ENCODE results near the gene AACS. TPM values are rescaled to one million over a fixed set of nuclear protein-coding genes. Genes with fewer than 3 reads are reported as not detected.

Gene AACS
- total RNA-seq, 5 donors from 2014 or later (not counting 1 experiment from before 2014, with no cell fraction given), result 11.5 to 16.4 (median 14.3) TPM

GRCh38 chr12:125097427-125097826 lies 32.2 kb downstream of the AACS start:
- peaks cover 0 to 2% of the 10 kb centered on the region in 2 experiments for H3K27me3 ChIP-seq (replicated peaks in 1 of 2; ENCODE audit: control insufficient read depth in 2 of 2, extremely low read depth in 1 of 2, insufficient read depth in 2 of 2, low read length in 1 of 2)
- H3K9me3 ChIP-seq, result no peaks in the 10 kb centered on the region
- no peak for ATAC-seq (replicated peaks in 1 of 4)
- H3K4me1 ChIP-seq (ENCODE audit: control insufficient read depth in 1 of 2, extremely low read depth in 1 of 2, insufficient read depth in 2 of 2, low read length in 2 of 2), result no peaks in the 10 kb centered on the region
- Mint-ChIP-seq H3K27me3 (no peaks in the 10 kb centered on the region), H3K36me3 (peaks cover 35% of the 10 kb centered on the region), H3K4me1 (peaks cover 11 to 16% (median 16%) of the 10 kb centered on the region in 3 donors), H3K4me3 (no peak overlapping the region), H3K27ac (no peak overlapping the region), H3K9me3 (no peaks in the 10 kb centered on the region)
- ChIA-PET POLR2A (no interaction called here), CTCF (no interaction called here)
- H3K36me3 ChIP-seq (ENCODE audit: control insufficient read depth in 2 of 2, extremely low read depth in 1 of 2, insufficient read depth in 1 of 2, low read length in 1 of 2), result no peaks in the 10 kb centered on the region
- WGBS (ENCODE audit: insufficient coverage), result 82% methylated on average over 5 of the region's 12 CpGs
- DNase-seq, result no peak
- H3K4me3 ChIP-seq (ENCODE audit: control insufficient read depth in 1 of 2, extremely low read depth in 1 of 2, low read length in 1 of 2), result no peak overlapping the region
- no peak overlapping the region for H3K27ac ChIP-seq (ENCODE audit: low read length)

GRCh38 chr12:125098676-125099408 lies 33.6 kb downstream of the AACS start:
- no peaks in the 10 kb centered on the region for H3K4me1 ChIP-seq (ENCODE audit: control insufficient read depth in 1 of 2, extremely low read depth in 1 of 2, insufficient read depth in 2 of 2, low read length in 2 of 2)
- H3K36me3 ChIP-seq (ENCODE audit: control insufficient read depth in 2 of 2, extremely low read depth in 1 of 2, insufficient read depth in 1 of 2, low read length in 1 of 2), result peaks cover 3 to 5% of the 10 kb centered on the region in 2 donors
- ChIA-PET POLR2A (no interaction called here), CTCF (no interaction called here)
- ATAC-seq (replicated peaks in 1 of 4), result no peak
- H3K27me3 ChIP-seq (replicated peaks in 1 of 2; ENCODE audit: control insufficient read depth in 2 of 2, extremely low read depth in 1 of 2, insufficient read depth in 2 of 2, low read length in 1 of 2), result peaks cover 0 to 2% of the 10 kb centered on the region in 2 experiments
- H3K27ac ChIP-seq (ENCODE audit: low read length), result no peak overlapping the region
- no peaks in the 10 kb centered on the region for H3K9me3 ChIP-seq
- peaks cover 11 to 16% (median 16%) of the 10 kb centered on the region in 3 donors for H3K4me1 Mint-ChIP-seq
- H3K4me3 ChIP-seq (ENCODE audit: control insufficient read depth in 1 of 2, extremely low read depth in 1 of 2, low read length in 1 of 2), result no peak overlapping the region
- H3K27ac Mint-ChIP-seq, result peak overlapping the region in 1 of 2 donors; percentile 49
- WGBS (ENCODE audit: insufficient coverage), result 65% methylated on average over 4 of the region's 15 CpGs
- H3K9me3 Mint-ChIP-seq, result no peaks in the 10 kb centered on the region
- no peaks in the 10 kb centered on the region for H3K27me3 Mint-ChIP-seq
- H3K36me3 Mint-ChIP-seq, result peaks cover 43% of the 10 kb centered on the region
- no peak overlapping the region for H3K4me3 Mint-ChIP-seq
- no peak for DNase-seq

GRCh38 chr12:125099409-125099782 lies 34.2 kb downstream of the AACS start:
- peaks cover 11 to 16% (median 16%) of the 10 kb centered on the region in 3 donors for H3K4me1 Mint-ChIP-seq
- Histone ChIP-seq H3K36me3 (ENCODE audit: control insufficient read depth in 2 of 2, extremely low read depth in 1 of 2, insufficient read depth in 1 of 2, low read length in 1 of 2) (peaks cover 3 to 7% of the 10 kb centered on the region in 2 donors), H3K4me3 (ENCODE audit: control insufficient read depth in 1 of 2, extremely low read depth in 1 of 2, low read length in 1 of 2) (no peak overlapping the region), H3K9me3 (no peaks in the 10 kb centered on the region), H3K4me1 (ENCODE audit: control insufficient read depth in 1 of 2, extremely low read depth in 1 of 2, insufficient read depth in 2 of 2, low read length in 2 of 2) (no peaks in the 10 kb centered on the region), H3K27me3 (replicated peaks in 1 of 2; ENCODE audit: control insufficient read depth in 2 of 2, extremely low read depth in 1 of 2, insufficient read depth in 2 of 2, low read length in 1 of 2) (peaks cover 0 to 2% of the 10 kb centered on the region in 2 experiments), H3K27ac (ENCODE audit: low read length) (no peak overlapping the region)
- POLR2A ChIA-PET, result no interaction called here
- 97% methylated on average over 5 of the region's 7 CpGs for WGBS (ENCODE audit: insufficient coverage)
- DNase-seq, result no peak
- no peaks in the 10 kb centered on the region for H3K27me3 Mint-ChIP-seq
- H3K36me3 Mint-ChIP-seq, result peaks cover 46% of the 10 kb centered on the region
- no peak overlapping the region for H3K27ac Mint-ChIP-seq
- no peak overlapping the region for H3K4me3 Mint-ChIP-seq
- CTCF ChIA-PET, result no interaction called here
- no peak for ATAC-seq (replicated peaks in 1 of 4)
- H3K9me3 Mint-ChIP-seq, result no peaks in the 10 kb centered on the region

GRCh38 chr12:125100551-125101434 lies 35.6 kb downstream of the AACS start:
- no peak overlapping the region for H3K4me3 Mint-ChIP-seq
- Histone ChIP-seq H3K27ac (ENCODE audit: low read length) (no peak overlapping the region), H3K9me3 (no peaks in the 10 kb centered on the region), H3K27me3 (replicated peaks in 1 of 2; ENCODE audit: control insufficient read depth in 2 of 2, extremely low read depth in 1 of 2, insufficient read depth in 2 of 2, low read length in 1 of 2) (peaks cover 0 to 2% of the 10 kb centered on the region in 2 experiments), H3K4me1 (ENCODE audit: control insufficient read depth in 1 of 2, extremely low read depth in 1 of 2, insufficient read depth in 2 of 2, low read length in 2 of 2) (no peaks in the 10 kb centered on the region), H3K4me3 (ENCODE audit: control insufficient read depth in 1 of 2, extremely low read depth in 1 of 2, low read length in 1 of 2) (no peak overlapping the region), H3K36me3 (ENCODE audit: control insufficient read depth in 2 of 2, extremely low read depth in 1 of 2, insufficient read depth in 1 of 2, low read length in 1 of 2) (peaks cover 3 to 11% of the 10 kb centered on the region in 2 donors)
- ChIA-PET CTCF (no interaction called here), POLR2A (no interaction called here)
- H3K27ac Mint-ChIP-seq, result no peak overlapping the region
- ATAC-seq (replicated peaks in 1 of 4) (no peak), DNase-seq (no peak)
- WGBS (ENCODE audit: insufficient coverage), result 87% methylated on average over 5 of the region's 9 CpGs
- no peaks in the 10 kb centered on the region for H3K27me3 Mint-ChIP-seq
- peaks cover 42% of the 10 kb centered on the region for H3K36me3 Mint-ChIP-seq
- no peaks in the 10 kb centered on the region for H3K9me3 Mint-ChIP-seq
- peaks cover 11 to 16% (median 16%) of the 10 kb centered on the region in 3 donors for H3K4me1 Mint-ChIP-seq

GRCh38 chr12:125104982-125105381 lies 39.7 kb downstream of the AACS start:
- WGBS (ENCODE audit: insufficient coverage), result 96% methylated on average over 6 of the region's 10 CpGs
- H3K27me3 ChIP-seq (replicated peaks in 1 of 2; ENCODE audit: control insufficient read depth in 2 of 2, extremely low read depth in 1 of 2, insufficient read depth in 2 of 2, low read length in 1 of 2), result no peaks in the 10 kb centered on the region
- ChIA-PET POLR2A (no interaction called here), CTCF (no interaction called here)
- H3K4me3 ChIP-seq (ENCODE audit: control insufficient read depth in 1 of 2, extremely low read depth in 1 of 2, low read length in 1 of 2), result no peak overlapping the region
- no peak for DNase-seq
- H3K4me3 Mint-ChIP-seq, result no peak overlapping the region
- no peak overlapping the region for H3K27ac Mint-ChIP-seq
- H3K9me3 Mint-ChIP-seq, result no peaks in the 10 kb centered on the region
- no peak for ATAC-seq (replicated peaks in 1 of 4)
- H3K9me3 ChIP-seq, result no peaks in the 10 kb centered on the region
- H3K36me3 Mint-ChIP-seq, result peaks cover 45% of the 10 kb centered on the region
- H3K27ac ChIP-seq (ENCODE audit: low read length), result no peak overlapping the region
- no peaks in the 10 kb centered on the region for H3K27me3 Mint-ChIP-seq
- H3K4me1 Mint-ChIP-seq, result no peaks in the 10 kb centered on the region
- H3K4me1 ChIP-seq (ENCODE audit: control insufficient read depth in 1 of 2, extremely low read depth in 1 of 2, insufficient read depth in 2 of 2, low read length in 2 of 2), result no peaks in the 10 kb centered on the region
- H3K36me3 ChIP-seq (ENCODE audit: control insufficient read depth in 2 of 2, extremely low read depth in 1 of 2, insufficient read depth in 1 of 2, low read length in 1 of 2), result peaks cover 13 to 25% of the 10 kb centered on the region in 2 donors

GRCh38 chr12:125105600-125105999 lies 40.4 kb downstream of the AACS start:
- Histone ChIP-seq H3K4me3 (ENCODE audit: control insufficient read depth in 1 of 2, extremely low read depth in 1 of 2, low read length in 1 of 2) (no peak overlapping the region), H3K36me3 (ENCODE audit: control insufficient read depth in 2 of 2, extremely low read depth in 1 of 2, insufficient read depth in 1 of 2, low read length in 1 of 2) (peaks cover 13 to 25% of the 10 kb centered on the region in 2 donors), H3K27me3 (replicated peaks in 1 of 2; ENCODE audit: control insufficient read depth in 2 of 2, extremely low read depth in 1 of 2, insufficient read depth in 2 of 2, low read length in 1 of 2) (no peaks in the 10 kb centered on the region), H3K27ac (ENCODE audit: low read length) (no peak overlapping the region), H3K9me3 (no peaks in the 10 kb centered on the region), H3K4me1 (ENCODE audit: control insufficient read depth in 1 of 2, extremely low read depth in 1 of 2, insufficient read depth in 2 of 2, low read length in 2 of 2) (no peaks in the 10 kb centered on the region)
- Mint-ChIP-seq H3K36me3 (peaks cover 50% of the 10 kb centered on the region), H3K27me3 (no peaks in the 10 kb centered on the region), H3K4me3 (no peak overlapping the region), H3K4me1 (no peaks in the 10 kb centered on the region), H3K9me3 (no peaks in the 10 kb centered on the region), H3K27ac (no peak overlapping the region)
- 100% methylated on average over 5 of the region's 6 CpGs for WGBS (ENCODE audit: insufficient coverage)
- ATAC-seq (replicated peaks in 1 of 4) (no peak), DNase-seq (no peak)
- POLR2A ChIA-PET, result no interaction called here
- CTCF ChIA-PET, result no interaction called here

Measured in T-cell (primary cell).